SW 1271 (cell line): ENCODE data around the gene ADRB2.
A peak's percentile ranks its signal among the peaks of the same experiment; 100 is the strongest.
"Not testable (repeated sequence)": the region's sequence is repeated elsewhere in the genome, so short reads cannot be mapped to it uniquely, and the experiment has no call there.

Experiments
- DNase-seq, 2 experiments: peaks; one replicate each; lab custom pipeline; 2025; lab: John Stamatoyannopoulos, UW

ADRB2 gene

GRCh38 chr5:148826053-148826738 lies at the start of gene ADRB2:
ADRB2 (plus strand) TSS chr5:148826611; CDS start chr5:148826832, 221 bp downstream.
- DNase-seq, result peak; percentile 95 to 98

GRCh38 chr5:148776780-148777179 lies 49.6 kb upstream of the ADRB2 start:
- peak; percentile 27 to 63 for DNase-seq

GRCh38 chr5:148778882-148779281 lies 47.5 kb upstream of the ADRB2 start:
- DNase-seq, result no peak

GRCh38 chr5:148780711-148781110 lies 45.7 kb upstream of the ADRB2 start:
- DNase-seq, result no peak

- DNase-seq, result no peak
Observed at GRCh38 chr5:148781766-148782165, 44.6 kb upstream of the ADRB2 start.

GRCh38 chr5:148785223-148785622 lies 41.2 kb upstream of the ADRB2 start:
- no peak for DNase-seq

- DNase-seq, result no peak
Observed at GRCh38 chr5:148786456-148786855, 40.0 kb upstream of the ADRB2 start.

GRCh38 chr5:148788636-148789035 lies 37.8 kb upstream of the ADRB2 start:
- DNase-seq, result no peak

- no peak for DNase-seq
Observed at GRCh38 chr5:148790545-148791333, 35.7 kb upstream of the ADRB2 start.

GRCh38 chr5:148791334-148791667 lies 35.1 kb upstream of the ADRB2 start:
- no peak for DNase-seq

GRCh38 chr5:148791696-148792095 lies 34.7 kb upstream of the ADRB2 start:
- DNase-seq, result no peak

GRCh38 chr5:148792744-148793143 lies 33.7 kb upstream of the ADRB2 start:
- DNase-seq, result no peak

- DNase-seq, result no peak
Observed at GRCh38 chr5:148793261-148793660, 33.1 kb upstream of the ADRB2 start.

- DNase-seq, result no peak
Observed at GRCh38 chr5:148794275-148794674, 32.1 kb upstream of the ADRB2 start.

GRCh38 chr5:148794729-148795561 lies 31.5 kb upstream of the ADRB2 start:
- no peak for DNase-seq

GRCh38 chr5:148796936-148797335 lies 29.5 kb upstream of the ADRB2 start:
- DNase-seq, result no peak

- DNase-seq, result no peak
Observed at GRCh38 chr5:148798786-148799185, 27.6 kb upstream of the ADRB2 start.

- DNase-seq, result no peak
Observed at GRCh38 chr5:148799737-148800527, 26.5 kb upstream of the ADRB2 start.

- no peak for DNase-seq
Observed at GRCh38 chr5:148801682-148802276, 24.6 kb upstream of the ADRB2 start.

- not testable (repeated sequence) for DNase-seq
Observed at GRCh38 chr5:148803451-148803850, 23.0 kb upstream of the ADRB2 start.

GRCh38 chr5:148804393-148804792 lies 22.0 kb upstream of the ADRB2 start:
- no peak for DNase-seq
